ENCODE results near the gene APOBR. TPM values are rescaled to one million over a fixed set of nuclear protein-coding genes. Genes with fewer than 3 reads are reported as not detected.

APOBR gene
- total and polyA plus RNA-seq, 2 of the 13 experiments (the other 11 are each of a cell fraction or from before 2014, with no cell fraction given), result 0.03 TPM; not detected in 1

DNA sequence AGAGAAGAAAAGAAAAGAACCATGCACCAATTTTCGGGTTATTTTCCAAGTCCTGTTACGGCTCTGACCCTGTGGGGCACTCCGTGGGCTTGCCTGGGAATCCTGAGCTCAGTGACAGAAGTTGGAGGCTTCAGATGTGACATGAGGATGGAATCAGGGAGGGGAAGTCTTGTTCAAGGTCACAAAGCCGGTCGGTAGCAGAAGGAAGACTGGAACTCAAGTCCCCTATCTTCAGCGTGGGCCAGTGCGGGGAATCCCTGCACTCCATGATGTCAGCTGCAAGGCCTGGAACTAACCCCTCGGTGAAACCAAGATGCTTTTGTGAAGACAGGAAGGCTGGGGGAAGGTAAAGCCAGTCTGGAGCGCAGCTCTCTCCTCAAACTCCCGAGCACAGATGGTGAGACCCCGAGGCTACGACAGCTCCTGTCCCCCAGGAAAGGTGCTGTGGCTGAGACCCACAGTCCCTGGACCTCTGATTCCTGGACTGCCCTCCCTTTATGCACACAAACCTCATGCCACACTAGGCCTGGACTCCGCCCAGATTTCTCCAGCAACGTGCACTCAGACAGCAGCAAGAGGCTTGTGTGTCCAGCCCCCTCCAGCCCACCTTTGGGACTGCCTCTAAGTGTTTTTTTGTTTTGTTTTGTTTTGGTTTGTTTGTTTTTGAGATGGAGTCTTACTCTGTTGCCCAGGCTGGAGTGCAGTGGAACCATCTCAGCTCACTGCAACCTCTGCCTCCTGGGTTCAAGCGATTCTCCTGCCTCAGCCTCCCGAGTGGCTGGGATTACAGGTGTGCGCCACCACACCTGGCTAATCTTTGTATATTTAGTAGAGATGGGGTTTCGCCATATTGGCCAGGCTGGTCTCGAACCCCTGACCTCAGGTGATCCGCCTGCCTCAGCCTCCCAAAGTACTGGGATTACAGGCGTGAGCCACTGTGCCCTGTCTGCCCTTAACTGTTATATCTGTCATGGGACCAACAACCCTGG is 17.7 kb downstream of the APOBR start (continued):
- TF ChIP-seq, protein P1, sequence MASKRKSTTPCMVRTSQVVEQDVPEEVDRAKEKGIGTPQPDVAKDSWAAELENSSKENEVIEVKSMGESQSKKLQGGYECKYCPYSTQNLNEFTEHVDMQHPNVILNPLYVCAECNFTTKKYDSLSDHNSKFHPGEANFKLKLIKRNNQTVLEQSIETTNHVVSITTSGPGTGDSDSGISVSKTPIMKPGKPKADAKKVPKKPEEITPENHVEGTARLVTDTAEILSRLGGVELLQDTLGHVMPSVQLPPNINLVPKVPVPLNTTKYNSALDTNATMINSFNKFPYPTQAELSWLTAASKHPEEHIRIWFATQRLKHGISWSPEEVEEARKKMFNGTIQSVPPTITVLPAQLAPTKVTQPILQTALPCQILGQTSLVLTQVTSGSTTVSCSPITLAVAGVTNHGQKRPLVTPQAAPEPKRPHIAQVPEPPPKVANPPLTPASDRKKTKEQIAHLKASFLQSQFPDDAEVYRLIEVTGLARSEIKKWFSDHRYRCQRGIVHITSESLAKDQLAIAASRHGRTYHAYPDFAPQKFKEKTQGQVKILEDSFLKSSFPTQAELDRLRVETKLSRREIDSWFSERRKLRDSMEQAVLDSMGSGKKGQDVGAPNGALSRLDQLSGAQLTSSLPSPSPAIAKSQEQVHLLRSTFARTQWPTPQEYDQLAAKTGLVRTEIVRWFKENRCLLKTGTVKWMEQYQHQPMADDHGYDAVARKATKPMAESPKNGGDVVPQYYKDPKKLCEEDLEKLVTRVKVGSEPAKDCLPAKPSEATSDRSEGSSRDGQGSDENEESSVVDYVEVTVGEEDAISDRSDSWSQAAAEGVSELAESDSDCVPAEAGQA (IDR thresholded peaks at IDR 0.05; ENCODE audit: low read depth), result no peak
- TF ChIP-seq, protein P1 (CRISPR knock-in tag; IDR thresholded peaks at IDR 0.05; ENCODE audit: borderline replicate concordance), result no peak
- TF ChIP-seq FOXP1 (IDR thresholded peaks at IDR 0.05) (no peak), FOXP1 (CRISPR knock-in tag; IDR thresholded peaks at IDR 0.05) (peak; percentile 9; the same call in 1 of the 2 replicates), ZNF10 (CRISPR knock-in tag; IDR thresholded peaks at IDR 0.05; ENCODE audit: borderline replicate concordance, low read depth) (no peak), ZNF776 (CRISPR knock-in tag; IDR thresholded peaks at IDR 0.05) (no peak), TEF (CRISPR knock-in tag; IDR thresholded peaks at IDR 0.05) (no peak), ASH2L (IDR thresholded peaks at IDR 0.05; ENCODE audit: insufficient read length, low read depth, low read length) (no peak), CREM (IDR thresholded peaks at IDR 0.05) (no peak), CREM (CRISPR knock-in tag; IDR thresholded peaks at IDR 0.05) (no peak), ARID2 (CRISPR knock-in tag; IDR thresholded peaks at IDR 0.05; ENCODE audit: borderline replicate concordance) (no peak)
- TF ChIP-seq, protein P2, sequence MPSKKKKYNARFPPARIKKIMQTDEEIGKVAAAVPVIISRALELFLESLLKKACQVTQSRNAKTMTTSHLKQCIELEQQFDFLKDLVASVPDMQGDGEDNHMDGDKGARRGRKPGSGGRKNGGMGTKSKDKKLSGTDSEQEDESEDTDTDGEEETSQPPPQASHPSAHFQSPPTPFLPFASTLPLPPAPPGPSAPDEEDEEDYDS (CRISPR knock-in tag; IDR thresholded peaks at IDR 0.05), result no peak
- TF ChIP-seq, protein P3, sequence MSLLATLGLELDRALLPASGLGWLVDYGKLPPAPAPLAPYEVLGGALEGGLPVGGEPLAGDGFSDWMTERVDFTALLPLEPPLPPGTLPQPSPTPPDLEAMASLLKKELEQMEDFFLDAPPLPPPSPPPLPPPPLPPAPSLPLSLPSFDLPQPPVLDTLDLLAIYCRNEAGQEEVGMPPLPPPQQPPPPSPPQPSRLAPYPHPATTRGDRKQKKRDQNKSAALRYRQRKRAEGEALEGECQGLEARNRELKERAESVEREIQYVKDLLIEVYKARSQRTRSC (CRISPR knock-in tag; IDR thresholded peaks at IDR 0.05; ENCODE audit: low read depth), result no peak
- TF ChIP-seq, protein P4, sequence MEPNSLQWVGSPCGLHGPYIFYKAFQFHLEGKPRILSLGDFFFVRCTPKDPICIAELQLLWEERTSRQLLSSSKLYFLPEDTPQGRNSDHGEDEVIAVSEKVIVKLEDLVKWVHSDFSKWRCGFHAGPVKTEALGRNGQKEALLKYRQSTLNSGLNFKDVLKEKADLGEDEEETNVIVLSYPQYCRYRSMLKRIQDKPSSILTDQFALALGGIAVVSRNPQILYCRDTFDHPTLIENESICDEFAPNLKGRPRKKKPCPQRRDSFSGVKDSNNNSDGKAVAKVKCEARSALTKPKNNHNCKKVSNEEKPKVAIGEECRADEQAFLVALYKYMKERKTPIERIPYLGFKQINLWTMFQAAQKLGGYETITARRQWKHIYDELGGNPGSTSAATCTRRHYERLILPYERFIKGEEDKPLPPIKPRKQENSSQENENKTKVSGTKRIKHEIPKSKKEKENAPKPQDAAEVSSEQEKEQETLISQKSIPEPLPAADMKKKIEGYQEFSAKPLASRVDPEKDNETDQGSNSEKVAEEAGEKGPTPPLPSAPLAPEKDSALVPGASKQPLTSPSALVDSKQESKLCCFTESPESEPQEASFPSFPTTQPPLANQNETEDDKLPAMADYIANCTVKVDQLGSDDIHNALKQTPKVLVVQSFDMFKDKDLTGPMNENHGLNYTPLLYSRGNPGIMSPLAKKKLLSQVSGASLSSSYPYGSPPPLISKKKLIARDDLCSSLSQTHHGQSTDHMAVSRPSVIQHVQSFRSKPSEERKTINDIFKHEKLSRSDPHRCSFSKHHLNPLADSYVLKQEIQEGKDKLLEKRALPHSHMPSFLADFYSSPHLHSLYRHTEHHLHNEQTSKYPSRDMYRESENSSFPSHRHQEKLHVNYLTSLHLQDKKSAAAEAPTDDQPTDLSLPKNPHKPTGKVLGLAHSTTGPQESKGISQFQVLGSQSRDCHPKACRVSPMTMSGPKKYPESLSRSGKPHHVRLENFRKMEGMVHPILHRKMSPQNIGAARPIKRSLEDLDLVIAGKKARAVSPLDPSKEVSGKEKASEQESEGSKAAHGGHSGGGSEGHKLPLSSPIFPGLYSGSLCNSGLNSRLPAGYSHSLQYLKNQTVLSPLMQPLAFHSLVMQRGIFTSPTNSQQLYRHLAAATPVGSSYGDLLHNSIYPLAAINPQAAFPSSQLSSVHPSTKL (CRISPR knock-in tag; IDR thresholded peaks at IDR 0.05), result no peak

All from HepG2 (cell line).